NT2/D1 (cell line): Measurements from ENCODE around the gene XRN2.

Source experiments
- DNase-seq: peaks from one replicate; pipeline ENCODE4 v3.0.0-alpha.2; 2011; ENCODE audit warnings: low read depth, low spot score
- H3K27me3 ChIP-seq: 2 replicates; pipeline ENCODE4 v1.6.0; 2011; ENCODE audit warnings: mild to moderate bottlenecking; ENCODE audit not compliant: insufficient read length, insufficient read depth
- H3K36me3 ChIP-seq: 2 replicates; pipeline ENCODE4 v1.6.1; 2011; ENCODE audit warnings: mild to moderate bottlenecking, low read length, mixed read lengths; ENCODE audit not compliant: insufficient read depth, insufficient read length
- H3K4me1 ChIP-seq: 2 replicates; pipeline ENCODE4 v1.5.1; 2011; ENCODE audit not compliant: insufficient read depth, insufficient read length
- H3K4me3 ChIP-seq: 2 replicates; pipeline ENCODE4 v1.5.1; 2011; ENCODE audit warnings: low read depth; ENCODE audit not compliant: insufficient read length
- H3K9ac ChIP-seq: 2 replicates; pipeline ENCODE4 v1.6.0; 2011; ENCODE audit warnings: low read depth; ENCODE audit not compliant: insufficient read length
- H3K9me3 ChIP-seq: 2 replicates; pipeline ENCODE4 v1.5.1; 2011; ENCODE audit warnings: mild to moderate bottlenecking, low read length; ENCODE audit not compliant: insufficient read depth
- SUZ12 ChIP-seq: IDR thresholded peaks from 2 replicates; pipeline ENCODE4 v1.6.1; 2011; ENCODE audit not compliant: insufficient read length, insufficient read depth; ENCODE audit errors: extremely low read depth
- YY1 ChIP-seq: IDR thresholded peaks from 2 replicates; pipeline ENCODE4 v1.6.1; 2011; ENCODE audit not compliant: insufficient read length, insufficient read depth
- ZNF274 ChIP-seq: IDR thresholded peaks from 2 replicates; pipeline ENCODE4 v1.6.1; 2011; ENCODE audit warnings: mild to moderate bottlenecking, low read depth, low read length

XRN2 gene

GRCh38 chr20:21436205-21436604 is 133.1 kb downstream of the XRN2 start:
- H3K4me3 ChIP-seq = no peak overlapping the region
- no peak overlapping the region for H3K9ac ChIP-seq
- H3K4me1 ChIP-seq = no peaks in the 10 kb centered on the region
- no peaks in the 10 kb centered on the region for H3K27me3 ChIP-seq
- no peaks in the 10 kb centered on the region for H3K9me3 ChIP-seq
- TF ChIP-seq SUZ12 = no peak
- TF ChIP-seq ZNF274 = no peak
- TF ChIP-seq YY1 = no peak
- no peaks in the 10 kb centered on the region for H3K36me3 ChIP-seq
- DNase-seq = no peak

- no peaks in the 10 kb centered on the region for H3K9me3 ChIP-seq
- H3K4me1 ChIP-seq = no peaks in the 10 kb centered on the region
- no peak overlapping the region for H3K9ac ChIP-seq
- no peak overlapping the region for H3K4me3 ChIP-seq
- no peaks in the 10 kb centered on the region for H3K27me3 ChIP-seq
- TF ChIP-seq YY1 (no peak), SUZ12 (no peak), ZNF274 (no peak)
- no peak for DNase-seq
- H3K36me3 ChIP-seq = no peaks in the 10 kb centered on the region
Observed at GRCh38 chr20:21437248-21437647, 134.1 kb downstream of the XRN2 start.

GRCh38 chr20:21437816-21438215 is 134.7 kb downstream of the XRN2 start:
- Histone ChIP-seq H3K27me3 (no peaks in the 10 kb centered on the region), H3K4me3 (no peak overlapping the region), H3K4me1 (no peaks in the 10 kb centered on the region), H3K9ac (no peak overlapping the region), H3K9me3 (no peaks in the 10 kb centered on the region), H3K36me3 (no peaks in the 10 kb centered on the region)
- no peak for DNase-seq
- TF ChIP-seq ZNF274 (no peak), YY1 (no peak), SUZ12 (no peak)
